AG10803 (cell line): ENCODE data around the gene ACAD10.

Experiments
- DNase-seq: peaks from one replicate; pipeline ENCODE4 v3.0.0; 2010; ENCODE audit warnings: low read depth
- H3K4me3 ChIP-seq: 2 replicates; pipeline ENCODE4 v1.5.1; 2011; ENCODE audit warnings: mild to moderate bottlenecking, low read length, control low read depth
- TF ChIP-seq, protein P1 (sequence below): conservative IDR thresholded peaks from 2 replicates; pipeline ENCODE4 v1.5.1; 2011; ENCODE audit warnings: mild to moderate bottlenecking, low read length, control low read depth, inconsistent platforms

The ACAD10 gene

DNA sequence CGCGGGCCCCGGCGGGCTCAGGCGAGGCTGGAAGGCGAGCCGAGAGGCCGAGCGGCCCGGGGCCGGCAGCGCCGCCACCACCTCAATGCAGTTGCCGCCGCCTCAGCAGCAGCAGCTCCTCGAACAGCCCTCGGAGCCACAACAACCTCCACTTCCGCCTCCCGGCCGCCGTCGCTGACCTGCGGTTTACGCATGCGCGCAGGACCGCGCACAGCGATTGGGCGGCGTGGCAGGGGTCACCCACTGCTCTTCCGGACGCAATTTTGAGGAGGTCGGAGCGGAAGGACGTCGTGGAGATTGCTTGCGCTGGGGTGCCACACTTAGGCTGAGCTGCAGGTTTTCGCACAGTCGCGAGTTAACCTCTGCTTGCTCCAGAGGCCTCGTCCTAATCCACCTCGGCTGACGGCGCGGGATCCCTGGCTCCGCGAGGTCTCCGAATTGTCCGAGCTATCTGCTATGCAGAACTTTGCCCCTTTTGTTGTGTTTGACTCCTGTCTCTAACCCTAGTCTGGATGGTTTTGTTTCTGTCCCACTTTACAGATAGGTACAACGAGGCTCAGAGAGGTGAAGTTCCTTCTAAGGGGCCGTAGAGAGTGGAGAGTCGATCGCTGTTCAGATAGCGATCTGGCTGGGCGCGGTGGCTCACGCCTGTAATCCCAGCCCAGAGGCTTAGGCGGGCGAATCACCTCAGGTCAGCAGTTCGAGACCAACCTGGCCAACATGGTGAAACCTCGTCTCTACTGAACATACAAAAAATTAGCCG, at the start of gene ACAD10, which contains the start of gene BRAP:
Gene ACAD10, plus strand, starts transcription at position 243 of the 763 bp plus-strand sequence. CDS start 6,657 bp downstream, outside the sequence.
Gene BRAP, minus strand, starts transcription at position 146 of the 763 bp plus-strand sequence. CDS start 164 bp downstream, outside the sequence.
- peak; percentile 91 for DNase-seq
- TF ChIP-seq, protein P1, sequence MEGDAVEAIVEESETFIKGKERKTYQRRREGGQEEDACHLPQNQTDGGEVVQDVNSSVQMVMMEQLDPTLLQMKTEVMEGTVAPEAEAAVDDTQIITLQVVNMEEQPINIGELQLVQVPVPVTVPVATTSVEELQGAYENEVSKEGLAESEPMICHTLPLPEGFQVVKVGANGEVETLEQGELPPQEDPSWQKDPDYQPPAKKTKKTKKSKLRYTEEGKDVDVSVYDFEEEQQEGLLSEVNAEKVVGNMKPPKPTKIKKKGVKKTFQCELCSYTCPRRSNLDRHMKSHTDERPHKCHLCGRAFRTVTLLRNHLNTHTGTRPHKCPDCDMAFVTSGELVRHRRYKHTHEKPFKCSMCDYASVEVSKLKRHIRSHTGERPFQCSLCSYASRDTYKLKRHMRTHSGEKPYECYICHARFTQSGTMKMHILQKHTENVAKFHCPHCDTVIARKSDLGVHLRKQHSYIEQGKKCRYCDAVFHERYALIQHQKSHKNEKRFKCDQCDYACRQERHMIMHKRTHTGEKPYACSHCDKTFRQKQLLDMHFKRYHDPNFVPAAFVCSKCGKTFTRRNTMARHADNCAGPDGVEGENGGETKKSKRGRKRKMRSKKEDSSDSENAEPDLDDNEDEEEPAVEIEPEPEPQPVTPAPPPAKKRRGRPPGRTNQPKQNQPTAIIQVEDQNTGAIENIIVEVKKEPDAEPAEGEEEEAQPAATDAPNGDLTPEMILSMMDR, result no peak
- peak within 1 kb of the TSS; percentile 99 for H3K4me3 ChIP-seq

GRCh38 chr12:111636209-111636945, 49.5 kb upstream of the ACAD10 start:
- TF ChIP-seq, protein P1, result no peak
- H3K4me3 ChIP-seq, result peak overlapping the region; percentile 9
- peak; percentile 92 for DNase-seq

DNA sequence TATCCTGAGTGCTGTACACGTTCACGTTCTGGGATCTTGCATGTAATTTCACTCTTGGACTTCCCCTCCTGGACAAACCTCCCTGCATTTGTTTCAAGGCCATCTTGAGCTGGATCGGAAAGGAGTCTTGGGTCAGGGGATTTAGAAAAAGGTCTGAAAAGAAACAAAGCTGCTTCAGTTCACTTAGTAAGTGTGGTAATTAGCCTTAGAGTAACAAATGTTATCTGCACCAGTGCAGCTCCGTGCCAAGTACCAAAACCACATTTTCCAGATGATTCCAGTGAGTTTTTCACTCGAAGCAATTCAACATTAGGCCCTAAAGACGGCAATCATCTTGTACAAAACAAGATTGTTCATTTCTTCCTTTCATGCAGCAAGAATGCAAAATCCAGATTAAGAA, 47.3 kb upstream of the ACAD10 start:
- TF ChIP-seq, protein P1, result no peak
- peak; percentile 15 for DNase-seq
- no peak overlapping the region for H3K4me3 ChIP-seq

DNA sequence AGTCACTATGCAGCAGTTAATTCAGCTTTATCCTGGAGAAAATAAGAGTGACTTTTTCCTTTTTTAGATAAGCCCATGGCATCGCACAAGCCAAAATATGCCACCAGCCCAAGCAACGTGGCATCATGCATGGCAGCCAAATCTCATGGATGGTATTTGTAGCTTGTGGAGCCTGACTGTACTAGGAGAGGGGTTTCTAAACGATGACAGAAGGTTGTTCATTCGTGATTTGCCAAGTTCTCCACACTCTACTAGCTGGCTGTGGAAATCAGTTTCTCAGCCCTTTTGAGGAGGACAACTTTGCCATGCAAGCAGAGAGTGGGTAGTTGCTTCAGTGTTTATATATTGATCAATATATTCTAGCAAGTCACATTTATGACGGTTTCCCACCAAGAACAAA, 45.3 kb upstream of the ACAD10 start:
- H3K4me3 ChIP-seq, result no peak overlapping the region
- DNase-seq, result no peak
- TF ChIP-seq, protein P1, result no peak

DNA sequence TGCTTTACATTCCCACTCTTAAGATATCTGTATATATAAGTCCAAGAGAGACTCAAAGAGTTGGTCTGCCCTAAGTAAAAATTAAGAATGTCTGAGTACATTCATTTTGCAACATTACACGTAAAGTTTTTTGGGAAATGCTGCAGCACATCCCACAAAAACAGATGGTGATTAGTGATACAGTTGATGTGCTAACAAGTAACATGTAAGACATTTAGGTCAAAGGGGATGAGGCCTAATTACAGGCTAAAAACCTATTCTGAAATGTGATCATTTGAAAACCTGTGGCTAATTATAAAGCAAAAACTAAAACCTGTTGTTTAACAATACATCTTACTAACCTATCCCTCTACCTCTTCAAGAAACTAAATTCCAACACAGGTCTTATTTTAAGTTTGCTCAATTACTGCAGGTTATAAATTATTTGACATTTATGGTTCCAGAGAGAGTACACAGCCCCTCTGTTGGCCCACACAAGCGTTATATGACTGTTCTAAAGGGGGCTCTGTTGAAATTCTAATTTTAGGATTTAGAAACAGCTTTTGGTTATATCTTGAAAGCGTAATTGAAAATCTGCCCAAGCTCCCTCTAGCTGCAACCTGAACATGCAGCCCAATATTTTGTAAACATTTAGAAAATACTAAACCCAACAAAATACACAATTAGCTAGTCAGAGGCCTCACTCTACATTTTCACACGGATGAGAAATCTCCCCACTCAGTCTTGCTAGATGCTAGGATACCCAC, 43.0 kb upstream of the ACAD10 start:
- TF ChIP-seq, protein P1, result no peak; the same call in 1 of the 2 replicates
- no peak overlapping the region for H3K4me3 ChIP-seq
- peak; percentile 15 for DNase-seq

GRCh38 chr12:111643427-111643826, 42.4 kb upstream of the ACAD10 start:
- no peak for DNase-seq
- no peak overlapping the region for H3K4me3 ChIP-seq
- TF ChIP-seq, protein P1, result no peak
